Coronary artery (tissue), 2 donors: ENCODE measurements around the gene RAB31.

Source experiments
- DNase-seq: peaks from one replicate; pipeline ENCODE4 v3.0.0-alpha.2; 2017; ENCODE audit warnings: low spot score
- H3K27ac ChIP-seq, 2 donors: fragments of 200-600 bp; sonication (generic); one replicate each; pipeline ENCODE4 v1.5.1; 2016 to 2019
- H3K4me3 ChIP-seq: fragments of 200-600 bp; sonication (generic); 2 replicates; pipeline ENCODE4 v1.5.1; 2016; ENCODE audit warnings: mild to moderate bottlenecking, moderate library complexity
- CTCF ChIP-seq: fragments of 200-600 bp; sonication (generic); IDR thresholded peaks from one replicate; pipeline ENCODE4 v1.5.1; 2019; ENCODE audit warnings: antibody characterized with exemption

RAB31 gene

GRCh38 chr18:9742524-9743131 is 34.5 kb downstream of the RAB31 start:
- no peak for TF ChIP-seq CTCF
- peak overlapping the region; percentile 56 for H3K4me3 ChIP-seq
- DNase-seq = no peak

GRCh38 chr18:9743200-9744016 is 35.3 kb downstream of the RAB31 start:
- TF ChIP-seq CTCF = no peak
- Histone ChIP-seq H3K4me3 (peak overlapping the region; percentile 56), H3K27ac (peak overlapping the region in 1 of 2 donors; percentile 57)
- DNase-seq = no peak

More at GRCh38 chr18:9742524-9743131, 34.5 kb downstream of the RAB31 start:
- H3K27ac ChIP-seq = peak overlapping the region in 1 of 2 donors; percentile 57

GRCh38 chr18:9746958-9747357 is 38.9 kb downstream of the RAB31 start:
- no peak for TF ChIP-seq CTCF
- H3K27ac ChIP-seq = no peak overlapping the region
- H3K4me3 ChIP-seq = no peak overlapping the region
- DNase-seq = no peak

- H3K27ac ChIP-seq = no peak overlapping the region
- H3K4me3 ChIP-seq = no peak overlapping the region
- TF ChIP-seq CTCF = no peak
- no peak for DNase-seq
Observed at GRCh38 chr18:9749611-9750010, 41.5 kb downstream of the RAB31 start.

- peak; percentile 40 for DNase-seq
- TF ChIP-seq CTCF = no peak
- H3K4me3 ChIP-seq = no peak overlapping the region
- peak overlapping the region in 1 of 2 donors; percentile 35 for H3K27ac ChIP-seq
Observed at GRCh38 chr18:9750112-9750511, 42.0 kb downstream of the RAB31 start.

- peak; percentile 9 for DNase-seq
- TF ChIP-seq CTCF = no peak
- Histone ChIP-seq H3K27ac (peak overlapping the region in 1 of 2 donors; percentile 35), H3K4me3 (no peak overlapping the region)
Observed at GRCh38 chr18:9750606-9751304, 42.7 kb downstream of the RAB31 start.
